DND-41 (cell line): Measurements from ENCODE around the gene DZANK1.

Source experiments
- ATAC-seq: fragments of 200-7000 bp; cut with Tn5 transposase; 3 replicates; pipeline ENCODE4 v1.9.1; 2021; ENCODE audit warnings: low read depth; ENCODE audit not compliant: insufficient read depth
- DNase-seq: peaks from one replicate; pipeline ENCODE4 v3.0.0-alpha.2; 2020
- H2AFZ ChIP-seq: 2 replicates; pipeline ENCODE4 v1.6.0; 2012; ENCODE audit warnings: low read depth, low read length
- H3K27ac ChIP-seq: 2 replicates; pipeline ENCODE4 v1.5.1; 2012; ENCODE audit warnings: low read length, inconsistent platforms
- H3K27me3 ChIP-seq: fragments of 200-600 bp; sonication (generic); 2 replicates; pipeline ENCODE4 v1.6.0; 2012; ENCODE audit warnings: low read length, mild to moderate bottlenecking, inconsistent platforms; ENCODE audit not compliant: insufficient read depth, poor library complexity
- H3K36me3 ChIP-seq: 2 replicates; pipeline ENCODE4 v1.5.1; 2012; ENCODE audit warnings: low read length, inconsistent platforms; ENCODE audit not compliant: insufficient read depth
- H3K4me1 ChIP-seq: 2 replicates; pipeline ENCODE4 v1.5.1; 2012; ENCODE audit warnings: mild to moderate bottlenecking, low read length; ENCODE audit not compliant: insufficient read depth
- H3K4me2 ChIP-seq: 2 replicates; pipeline ENCODE4 v1.6.0; 2012; ENCODE audit warnings: mild to moderate bottlenecking, moderate library complexity, low read length, inconsistent platforms; ENCODE audit not compliant: insufficient read depth
- H3K4me3 ChIP-seq, 2 experiments: fragments of 200-600 bp in 1 of 2; shearing (Covaris generic) in 1 of 2; 2 replicates each; pipeline ENCODE4 v1.5.1; 2012 to 2016; ENCODE audit warnings: inconsistent platforms in 2 of 2, low read length in 2 of 2, mild to moderate bottlenecking in 2 of 2, low read depth in 1 of 2, moderate library complexity in 1 of 2
- H3K79me2 ChIP-seq: 2 replicates; pipeline ENCODE4 v1.6.0; 2012; ENCODE audit warnings: low read length, inconsistent platforms; ENCODE audit not compliant: insufficient read depth
- H3K9ac ChIP-seq: 2 replicates; pipeline ENCODE4 v1.6.0; 2012; ENCODE audit warnings: low read depth, mild to moderate bottlenecking, inconsistent platforms, low read length, moderate library complexity
- H3K9me3 ChIP-seq: 2 replicates; pipeline ENCODE4 v1.5.1; 2012; ENCODE audit warnings: low read length, moderate library complexity, mild to moderate bottlenecking, inconsistent platforms; ENCODE audit not compliant: insufficient read depth, severe bottlenecking
- H4K20me1 ChIP-seq: 2 replicates; pipeline ENCODE4 v1.6.0; 2012; ENCODE audit warnings: low read length; ENCODE audit not compliant: insufficient read depth
- CTCF ChIP-seq: IDR thresholded peaks from 2 replicates; pipeline ENCODE4 v1.5.1; 2012; ENCODE audit warnings: borderline replicate concordance, low read length, moderate library complexity, mild to moderate bottlenecking; ENCODE audit not compliant: poor library complexity, severe bottlenecking; ENCODE audit errors: extremely low read depth
- EZH2 ChIP-seq: IDR thresholded peaks from 3 replicates; pipeline ENCODE4 v1.6.1; 2012; ENCODE audit warnings: borderline replicate concordance, low read depth, mild to moderate bottlenecking, moderate library complexity, low read length, inconsistent platforms; ENCODE audit not compliant: severe bottlenecking

DZANK1 gene

GRCh38 chr20:18477821-18478220 is 11.0 kb upstream of the DZANK1 start:
- no peak for DNase-seq

DNA sequence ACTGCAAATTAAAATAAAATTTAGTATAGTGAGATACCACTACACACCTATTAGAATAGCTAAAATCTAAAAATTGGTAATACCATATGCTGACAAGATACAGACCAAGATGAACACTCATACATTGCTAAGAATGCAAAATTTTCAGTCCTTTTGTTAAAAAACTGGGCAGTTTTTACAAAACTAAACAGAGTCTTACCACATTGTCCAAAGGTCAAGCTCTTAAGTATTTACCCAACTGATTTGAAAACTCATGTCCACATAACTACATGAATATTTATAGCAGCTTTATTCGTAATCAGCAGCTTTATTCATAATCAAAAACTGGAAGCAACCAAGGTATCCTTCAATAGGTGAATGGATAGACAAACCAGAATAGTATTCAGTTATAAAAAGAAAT is 10.4 kb upstream of the DZANK1 start:
- TF ChIP-seq CTCF: no peak
- TF ChIP-seq EZH2: no peak
- H3K27me3 ChIP-seq: no peaks in the 10 kb centered on the region
- H3K4me2 ChIP-seq: no peak overlapping the region

More at GRCh38 chr20:18477821-18478220, 11.0 kb upstream of the DZANK1 start:
- H3K36me3 ChIP-seq: peaks cover 82% of the 10 kb centered on the region
- H3K9me3 ChIP-seq: no peaks in the 10 kb centered on the region
- TF ChIP-seq EZH2 (no peak), CTCF (no peak)
- H4K20me1 ChIP-seq: no peaks in the 10 kb centered on the region
- H3K27me3 ChIP-seq: no peaks in the 10 kb centered on the region
- no peak for ATAC-seq
- no peak overlapping the region for H3K4me3 ChIP-seq
- H3K4me1 ChIP-seq: no peaks in the 10 kb centered on the region
- H3K79me2 ChIP-seq: no peaks in the 10 kb centered on the region
- no peak overlapping the region for H2AFZ ChIP-seq
- no peak overlapping the region for H3K27ac ChIP-seq
- no peak overlapping the region for H3K4me2 ChIP-seq
- H3K9ac ChIP-seq: no peak overlapping the region

GRCh38 chr20:18466574-18466893 is 296 bp downstream of the DZANK1 start:
- ATAC-seq (no peak; the same call in 2 of the 3 replicates), DNase-seq (no peak)
- Histone ChIP-seq H3K4me3 (peak overlapping the region; percentile 86 to 89; a peak in 3 of 4 replicates), H3K36me3 (peaks cover 24% of the 10 kb centered on the region; the same call in 1 of the 2 replicates), H3K9ac (peak overlapping the region; percentile 78), H3K9me3 (no peaks in the 10 kb centered on the region), H4K20me1 (no peaks in the 10 kb centered on the region; the same call in 1 of the 2 replicates), H3K27ac (no peak overlapping the region), H3K4me1 (peaks cover 31% of the 10 kb centered on the region), H3K79me2 (peaks cover 36% of the 10 kb centered on the region), H2AFZ (peak overlapping the region; percentile 91), H3K4me2 (peak overlapping the region; percentile 89), H3K27me3 (no peaks in the 10 kb centered on the region)
- TF ChIP-seq EZH2: no peak
- TF ChIP-seq CTCF: no peak

More for the DNA sequence above, 10.4 kb upstream of the DZANK1 start:
- H3K9ac ChIP-seq: no peak overlapping the region
- no peak for DNase-seq
- no peaks in the 10 kb centered on the region for H3K4me1 ChIP-seq
- ATAC-seq: no peak
- no peak overlapping the region for H3K4me3 ChIP-seq
- peaks cover 79% of the 10 kb centered on the region for H3K36me3 ChIP-seq
- no peaks in the 10 kb centered on the region for H3K9me3 ChIP-seq
- no peaks in the 10 kb centered on the region for H4K20me1 ChIP-seq
- no peak overlapping the region for H3K27ac ChIP-seq
- no peak overlapping the region for H2AFZ ChIP-seq
- H3K79me2 ChIP-seq: no peaks in the 10 kb centered on the region
